ENCODE data around the gene HOXA3.

The HOXA3 gene

DNA sequence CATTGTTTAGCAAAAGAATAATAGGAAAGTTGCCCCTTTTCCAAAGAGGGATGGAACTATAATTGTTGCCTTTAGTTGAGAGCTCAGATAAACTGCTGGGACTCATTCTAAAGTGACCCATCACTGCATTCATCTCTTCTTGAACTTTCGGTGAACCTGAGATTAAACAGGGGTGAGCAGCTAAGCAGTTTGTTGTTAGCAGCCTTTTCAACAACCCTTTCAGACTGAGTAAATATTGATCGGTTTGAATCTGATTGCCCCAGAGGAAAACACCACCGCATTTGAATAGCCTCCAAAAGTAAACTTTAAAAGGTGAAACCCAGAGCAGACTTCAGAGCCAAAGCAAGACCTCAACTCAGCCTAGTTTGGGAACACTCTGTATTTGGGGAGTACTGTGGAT, 61.3 kb downstream of the HOXA3 start:
- no peak overlapping the region for H3K27ac ChIP-seq
- no peak for TF ChIP-seq CTCF (conservative IDR thresholded peaks at IDR 0.05)

- TF ChIP-seq CTCF (conservative IDR thresholded peaks at IDR 0.05), result no peak
- H3K27ac ChIP-seq, result no peak overlapping the region
These were observed 64.1 kb downstream of the HOXA3 start for GRCh38 chr7:27088002-27088922.

- no peak overlapping the region for H3K27ac ChIP-seq
- no peak for TF ChIP-seq CTCF (conservative IDR thresholded peaks at IDR 0.05)
These were observed 68.7 kb downstream of the HOXA3 start for GRCh38 chr7:27083646-27084045.

GRCh38 chr7:27082171-27082570, 70.2 kb downstream of the HOXA3 start:
- H3K27ac ChIP-seq, result no peak overlapping the region
- no peak for TF ChIP-seq CTCF (conservative IDR thresholded peaks at IDR 0.05)

GRCh38 chr7:27080844-27081436, 71.4 kb downstream of the HOXA3 start:
- no peak for TF ChIP-seq CTCF (conservative IDR thresholded peaks at IDR 0.05)
- no peak overlapping the region for H3K27ac ChIP-seq

- H3K27ac ChIP-seq, result no peak overlapping the region
- TF ChIP-seq CTCF (conservative IDR thresholded peaks at IDR 0.05), result no peak
These were observed 73.0 kb downstream of the HOXA3 start for GRCh38 chr7:27079234-27079975.

- no peak overlapping the region for H3K27ac ChIP-seq
These were observed 73.7 kb downstream of the HOXA3 start for GRCh38 chr7:27078616-27079233.

More at GRCh38 chr7:27078616-27079233, 73.7 kb downstream of the HOXA3 start:
- no peak for TF ChIP-seq CTCF (conservative IDR thresholded peaks at IDR 0.05)
